Astrocyte of the spinal cord (primary cell): ENCODE measurements around the gene SERPINB6.

Experiments
- DNase-seq: peaks from one replicate; pipeline ENCODE4 v3.0.0; 2011; ENCODE audit warnings: low read depth, low spot score
- H3K4me3 ChIP-seq: 2 replicates; pipeline ENCODE4 v1.5.1; 2011; ENCODE audit warnings: low read depth, mild to moderate bottlenecking, low read length, moderate library complexity
- CTCF ChIP-seq: IDR thresholded peaks from 2 replicates; pipeline ENCODE4 v1.5.1; 2012; ENCODE audit warnings: low read depth, mild to moderate bottlenecking, low read length, inconsistent platforms
- in situ Hi-C: cut with HindIII; loops from 2 replicates; pipeline ENCODE4 v1.10.0; 2017; ENCODE audit warnings: low sequenced_read_pairs

SERPINB6 gene

GRCh38 chr6:2940010-2940850, 31.1 kb downstream of the SERPINB6 start:
- no peak overlapping the region for H3K4me3 ChIP-seq
- TF ChIP-seq CTCF, result no peak
- DNase-seq, result no peak
- in situ Hi-C loops, result no loop called here

GRCh38 chr6:2939315-2940009, 31.9 kb downstream of the SERPINB6 start:
- no peak for DNase-seq
- no peak overlapping the region for H3K4me3 ChIP-seq
- in situ Hi-C loops, result no loop called here
- no peak for TF ChIP-seq CTCF

GRCh38 chr6:2938632-2939083, 32.7 kb downstream of the SERPINB6 start:
- in situ Hi-C loops, result no loop called here
- no peak for TF ChIP-seq CTCF
- no peak for DNase-seq
- no peak overlapping the region for H3K4me3 ChIP-seq

- H3K4me3 ChIP-seq, result no peak overlapping the region
- in situ Hi-C loops, result no loop called here
- no peak for TF ChIP-seq CTCF
- no peak for DNase-seq
These were observed 33.2 kb downstream of the SERPINB6 start for GRCh38 chr6:2938004-2938631.

GRCh38 chr6:2937627-2938003, 33.8 kb downstream of the SERPINB6 start:
- in situ Hi-C loops, result no loop called here
- TF ChIP-seq CTCF, result no peak
- H3K4me3 ChIP-seq, result no peak overlapping the region
- no peak for DNase-seq

DNA sequence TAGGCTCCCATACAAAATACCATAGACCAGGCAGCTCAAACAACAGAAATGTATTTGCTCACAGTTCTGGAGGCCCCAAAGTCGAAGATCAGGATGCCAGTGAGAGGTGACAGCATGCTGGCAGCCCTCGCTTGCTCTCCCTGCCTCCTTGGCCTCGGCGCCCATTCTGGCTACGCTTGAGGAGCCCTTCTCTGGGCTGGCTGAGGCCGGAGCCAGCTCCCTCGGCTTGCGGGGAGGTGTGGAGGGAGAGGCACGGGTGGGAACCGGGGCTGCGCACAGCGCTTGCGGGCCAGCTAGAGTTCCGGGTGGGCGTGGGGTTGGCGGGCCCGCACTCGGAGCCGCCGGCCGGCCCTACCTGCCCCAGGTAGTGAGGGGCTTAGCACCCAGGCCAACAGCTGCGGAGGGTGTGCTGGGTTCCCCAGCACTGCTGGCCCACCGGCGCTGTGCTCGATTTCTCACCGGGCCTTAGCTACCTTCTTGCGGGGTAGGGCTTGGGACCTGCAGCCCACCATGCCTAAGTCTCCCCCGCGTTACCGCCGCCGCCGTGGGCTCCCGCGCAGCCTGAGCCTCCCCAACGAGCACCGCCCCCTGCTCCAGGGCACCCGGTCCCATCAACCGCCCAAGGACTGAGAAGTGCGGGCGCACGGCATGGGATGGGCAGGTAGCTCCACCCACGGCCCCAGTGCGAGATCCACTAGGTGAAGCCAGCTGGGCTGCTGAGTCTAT, 35.6 kb downstream of the SERPINB6 start:
- no peak overlapping the region for H3K4me3 ChIP-seq
- no peak for TF ChIP-seq CTCF
- no peak for DNase-seq
- in situ Hi-C loops, result no loop called here
